ENCODE data around the gene OGDH.
"Not testable (repeated sequence)": the region's sequence is repeated elsewhere in the genome, so short reads cannot be mapped to it uniquely, and the experiment has no call there.

Gene OGDH

GRCh38 chr7:44694766-44695165, 88.3 kb downstream of the OGDH start:
- TF ChIP-seq, protein P1, sequence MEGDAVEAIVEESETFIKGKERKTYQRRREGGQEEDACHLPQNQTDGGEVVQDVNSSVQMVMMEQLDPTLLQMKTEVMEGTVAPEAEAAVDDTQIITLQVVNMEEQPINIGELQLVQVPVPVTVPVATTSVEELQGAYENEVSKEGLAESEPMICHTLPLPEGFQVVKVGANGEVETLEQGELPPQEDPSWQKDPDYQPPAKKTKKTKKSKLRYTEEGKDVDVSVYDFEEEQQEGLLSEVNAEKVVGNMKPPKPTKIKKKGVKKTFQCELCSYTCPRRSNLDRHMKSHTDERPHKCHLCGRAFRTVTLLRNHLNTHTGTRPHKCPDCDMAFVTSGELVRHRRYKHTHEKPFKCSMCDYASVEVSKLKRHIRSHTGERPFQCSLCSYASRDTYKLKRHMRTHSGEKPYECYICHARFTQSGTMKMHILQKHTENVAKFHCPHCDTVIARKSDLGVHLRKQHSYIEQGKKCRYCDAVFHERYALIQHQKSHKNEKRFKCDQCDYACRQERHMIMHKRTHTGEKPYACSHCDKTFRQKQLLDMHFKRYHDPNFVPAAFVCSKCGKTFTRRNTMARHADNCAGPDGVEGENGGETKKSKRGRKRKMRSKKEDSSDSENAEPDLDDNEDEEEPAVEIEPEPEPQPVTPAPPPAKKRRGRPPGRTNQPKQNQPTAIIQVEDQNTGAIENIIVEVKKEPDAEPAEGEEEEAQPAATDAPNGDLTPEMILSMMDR (IDR thresholded peaks at IDR 0.05; ENCODE audit: low read depth, low read length): no peak

DNA sequence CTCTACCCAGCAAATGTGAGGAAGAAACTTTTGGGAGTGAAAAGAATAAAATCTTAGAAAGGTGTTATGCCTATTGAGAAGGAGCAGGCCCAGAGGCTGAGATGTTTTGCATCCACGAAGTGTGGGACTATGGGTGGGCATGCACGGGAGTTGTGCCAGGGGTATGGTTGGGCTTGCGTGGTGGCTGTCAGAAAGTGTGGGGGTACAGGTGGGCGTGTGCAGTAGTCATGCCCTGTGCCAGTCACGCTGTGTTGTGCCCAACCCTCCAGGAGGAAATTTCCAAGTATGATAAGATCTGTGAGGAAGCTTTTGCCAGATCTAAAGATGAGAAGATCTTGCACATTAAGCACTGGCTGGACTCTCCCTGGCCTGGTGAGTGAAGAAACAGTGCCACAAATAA, 89.3 kb downstream of the OGDH start:
- H3K4me3 ChIP-seq (replicated peaks in 1 of 2; ENCODE audit: low read depth in 2 of 2, low read length in 2 of 2): no peak overlapping the region
- no peak for DNase-seq (ENCODE audit: low read depth in 2 of 2)
- TF ChIP-seq, protein P1 (IDR thresholded peaks at IDR 0.05; ENCODE audit: low read depth, low read length): no peak

More at GRCh38 chr7:44694766-44695165, 88.3 kb downstream of the OGDH start:
- no peak for DNase-seq (ENCODE audit: low read depth in 2 of 2)
- no peak overlapping the region for H3K4me3 ChIP-seq (replicated peaks in 1 of 2; ENCODE audit: low read depth in 2 of 2, low read length in 2 of 2)

- TF ChIP-seq, protein P1 (IDR thresholded peaks at IDR 0.05; ENCODE audit: low read depth, low read length): no peak
- no peak for DNase-seq (ENCODE audit: low read depth in 2 of 2)
- no peak overlapping the region for H3K4me3 ChIP-seq (replicated peaks in 1 of 2; ENCODE audit: low read depth in 2 of 2, low read length in 2 of 2)
Observed at GRCh38 chr7:44696728-44697127, 90.3 kb downstream of the OGDH start.

- no peak overlapping the region for H3K4me3 ChIP-seq (replicated peaks in 1 of 2; ENCODE audit: low read depth in 2 of 2, low read length in 2 of 2)
- no peak for DNase-seq (ENCODE audit: low read depth in 2 of 2)
- TF ChIP-seq, protein P1 (IDR thresholded peaks at IDR 0.05; ENCODE audit: low read depth, low read length): no peak
Observed at GRCh38 chr7:44697136-44698045, 91.0 kb downstream of the OGDH start.

DNA sequence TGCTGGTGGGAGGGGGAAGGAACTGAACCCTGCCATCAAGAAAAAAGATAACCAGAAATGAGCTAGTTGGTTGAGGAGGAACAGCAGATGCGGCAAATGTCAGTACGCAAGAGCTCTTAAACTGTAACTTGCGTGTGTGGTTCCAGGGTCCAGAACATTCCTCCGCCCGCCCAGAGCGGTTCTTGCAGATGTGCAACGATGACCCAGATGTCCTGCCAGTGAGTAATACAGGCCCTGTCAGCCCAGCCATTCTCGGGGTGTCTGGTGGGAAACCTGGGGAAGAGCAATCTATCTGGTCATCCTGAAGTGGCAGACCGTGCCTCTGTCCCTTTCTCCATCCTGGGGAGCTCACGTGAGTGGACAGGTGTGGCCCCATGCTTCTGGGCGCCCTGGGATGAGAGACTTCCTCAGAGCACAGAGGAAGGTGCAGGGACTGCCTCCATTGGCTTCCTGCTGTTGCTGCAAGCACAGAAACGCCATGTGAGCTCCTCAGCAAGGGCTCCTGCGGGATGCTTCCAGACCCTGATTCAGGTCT, 91.7 kb downstream of the OGDH start:
- no peak overlapping the region for H3K4me3 ChIP-seq (replicated peaks in 1 of 2; ENCODE audit: low read depth in 2 of 2, low read length in 2 of 2)
- DNase-seq (ENCODE audit: low read depth in 2 of 2): no peak
- TF ChIP-seq, protein P1 (IDR thresholded peaks at IDR 0.05; ENCODE audit: low read depth, low read length): no peak

DNA sequence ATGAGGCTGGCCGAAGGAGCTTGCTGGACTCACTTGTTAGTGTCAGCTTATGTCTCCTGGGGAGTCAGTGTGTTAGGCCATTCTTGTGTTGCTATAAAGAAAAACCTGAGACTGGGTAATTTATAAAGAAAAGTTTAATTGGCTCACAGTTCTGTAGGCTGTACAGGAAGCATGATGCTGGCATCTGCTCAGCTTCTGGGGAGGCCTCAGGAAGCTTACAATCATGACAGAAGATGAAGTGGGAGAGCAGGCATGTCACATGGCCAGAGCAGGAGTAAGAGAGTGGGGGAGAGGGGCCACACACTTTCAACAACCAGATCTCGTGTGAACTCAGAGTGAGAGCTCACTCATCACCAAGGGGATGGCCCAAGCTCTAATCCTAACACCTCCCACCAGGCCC, 93.2 kb downstream of the OGDH start:
- not testable (repeated sequence) for DNase-seq (ENCODE audit: low read depth in 2 of 2); H3K4me3 ChIP-seq (replicated peaks in 1 of 2; ENCODE audit: low read depth in 2 of 2, low read length in 2 of 2)

DNA sequence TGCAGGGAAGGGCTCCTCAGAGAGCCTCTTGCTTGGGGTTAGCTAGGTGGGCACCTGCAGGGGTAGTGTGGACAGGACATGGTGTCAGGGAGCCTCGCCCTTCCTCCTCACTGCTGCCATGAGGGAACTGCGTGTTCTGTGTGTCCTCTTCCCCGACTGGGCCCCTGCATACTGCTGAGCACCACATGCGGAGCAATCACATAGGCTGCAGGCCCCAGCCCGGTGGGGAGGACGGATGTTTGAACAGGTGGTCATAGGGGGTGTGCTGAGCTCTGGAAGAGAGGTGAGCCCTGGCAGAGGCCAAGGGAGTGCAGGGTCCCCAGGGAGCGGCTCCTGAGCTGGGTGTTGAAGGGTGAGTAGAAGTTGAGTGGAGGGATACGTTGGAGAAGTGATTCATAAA, 93.9 kb downstream of the OGDH start:
- no peak for DNase-seq (ENCODE audit: low read depth in 2 of 2)
- TF ChIP-seq, protein P1 (IDR thresholded peaks at IDR 0.05; ENCODE audit: low read depth, low read length): no peak
- no peak overlapping the region for H3K4me3 ChIP-seq (replicated peaks in 1 of 2; ENCODE audit: low read depth in 2 of 2, low read length in 2 of 2)

- DNase-seq (ENCODE audit: low read depth in 2 of 2); H3K4me3 ChIP-seq (replicated peaks in 1 of 2; ENCODE audit: low read depth in 2 of 2, low read length in 2 of 2): not testable (repeated sequence)
Observed at GRCh38 chr7:44703391-44703790, 97.0 kb downstream of the OGDH start.
